Hepatocyte (in vitro differentiated cells): ENCODE data around the gene GNG7. TPM values are rescaled to one million over a fixed set of nuclear protein-coding genes. Genes with fewer than 3 reads are reported as not detected.
"Not testable (repeated sequence)": the region's sequence is repeated elsewhere in the genome, so short reads cannot be mapped to it uniquely, and the experiment has no call there.

ENCODE experiments used
- DNase-seq: peaks from one replicate; pipeline ENCODE4 v3.0.0-alpha.2; 2016; ENCODE audit warnings: low spot score
- H2AFZ ChIP-seq: fragments of 200-600 bp; sonication (generic); 2 replicates; pipeline ENCODE4 v1.6.0; 2016; ENCODE audit warnings: antibody characterized with exemption, mild to moderate bottlenecking
- H3K27ac ChIP-seq: fragments of 200-600 bp; sonication (generic); 2 replicates; pipeline ENCODE4 v1.5.1; 2016; ENCODE audit warnings: mild to moderate bottlenecking
- H3K27me3 ChIP-seq: fragments of 200-600 bp; sonication (generic); 2 replicates; pipeline ENCODE4 v1.6.1; 2016
- H3K36me3 ChIP-seq: fragments of 200-600 bp; sonication (generic); replicated peaks from 2 replicates; pipeline ENCODE4 v1.5.1; 2016; ENCODE audit warnings: low read depth; ENCODE audit not compliant: insufficient read depth
- H3K4me1 ChIP-seq: fragments of 200-600 bp; sonication (generic); 2 replicates; pipeline ENCODE4 v1.5.1; 2016; ENCODE audit warnings: mild to moderate bottlenecking, moderate library complexity; ENCODE audit not compliant: insufficient read depth
- H3K4me2 ChIP-seq: fragments of 200-600 bp; sonication (generic); 2 replicates; pipeline ENCODE4 v1.6.0; 2016
- H3K4me3 ChIP-seq: fragments of 200-600 bp; sonication (generic); 2 replicates; pipeline ENCODE4 v1.5.1; 2016; ENCODE audit warnings: mild to moderate bottlenecking
- H3K79me2 ChIP-seq: fragments of 200-600 bp; sonication (generic); 2 replicates; pipeline ENCODE4 v1.6.0; 2017; ENCODE audit warnings: mild to moderate bottlenecking
- H3K9me2 ChIP-seq: fragments of 200-600 bp; sonication (generic); replicated peaks from 2 replicates; pipeline ENCODE4 v1.6.0; 2017; ENCODE audit warnings: mild to moderate bottlenecking; ENCODE audit not compliant: insufficient read depth
- H3K9me3 ChIP-seq: fragments of 200-600 bp; sonication (generic); 2 replicates; pipeline ENCODE4 v1.5.1; 2016; ENCODE audit warnings: low read depth, mild to moderate bottlenecking
- H4K20me1 ChIP-seq: fragments of 200-600 bp; sonication (generic); 2 replicates; pipeline ENCODE4 v1.6.0; 2016; ENCODE audit warnings: mild to moderate bottlenecking; ENCODE audit not compliant: insufficient read depth, poor library complexity, severe bottlenecking
- CTCF ChIP-seq: fragments of 200-600 bp; sonication (generic); IDR thresholded peaks from 2 replicates; pipeline ENCODE4 v1.5.1; 2016; ENCODE audit warnings: antibody characterized with exemption, mild to moderate bottlenecking; ENCODE audit not compliant: poor library complexity
- EZH2 ChIP-seq: fragments of 200-600 bp; sonication (generic); IDR thresholded peaks from 2 replicates; pipeline ENCODE4 v1.6.1; 2016; ENCODE audit warnings: antibody characterized with exemption, mild to moderate bottlenecking, borderline replicate concordance
- EZH2phosphoT487 ChIP-seq: fragments of 200-600 bp; sonication (generic); IDR thresholded peaks from one replicate; pipeline ENCODE4 v1.6.1; 2018; ENCODE audit warnings: antibody characterized with exemption, mild to moderate bottlenecking, low read depth, moderate library complexity; ENCODE audit not compliant: unreplicated experiment, severe bottlenecking
- WGBS: methylation state at CpG from one replicate; pipeline ENCODE4 v1.1.6; 2016; ENCODE audit warnings: low lambda C conversion rate; ENCODE audit errors: missing lambda C conversion rate; 5-methylcytosine and 5-hydroxymethylcytosine counted together
- polyA plus RNA-seq: library from polyadenylated mRNA; unstranded; fragments of >200 nt; fragmentation: Nextera tagmentation; extraction: Ambion mirVana; gene quantifications from 2 replicates; pipeline ENCODE4 v1.2.1, GENCODE V29; 2016
- total RNA-seq: library from RNA; depleted of rRNA; stranded (reverse); fragments of >200 nt; gene quantifications from 2 replicates; pipeline ENCODE4 v1.2.3, GENCODE V29; 2014

Gene GNG7
- total and polyA plus RNA-seq, 2 experiments from 2014 or later, result 1.2 to 1.9 TPM

DNA sequence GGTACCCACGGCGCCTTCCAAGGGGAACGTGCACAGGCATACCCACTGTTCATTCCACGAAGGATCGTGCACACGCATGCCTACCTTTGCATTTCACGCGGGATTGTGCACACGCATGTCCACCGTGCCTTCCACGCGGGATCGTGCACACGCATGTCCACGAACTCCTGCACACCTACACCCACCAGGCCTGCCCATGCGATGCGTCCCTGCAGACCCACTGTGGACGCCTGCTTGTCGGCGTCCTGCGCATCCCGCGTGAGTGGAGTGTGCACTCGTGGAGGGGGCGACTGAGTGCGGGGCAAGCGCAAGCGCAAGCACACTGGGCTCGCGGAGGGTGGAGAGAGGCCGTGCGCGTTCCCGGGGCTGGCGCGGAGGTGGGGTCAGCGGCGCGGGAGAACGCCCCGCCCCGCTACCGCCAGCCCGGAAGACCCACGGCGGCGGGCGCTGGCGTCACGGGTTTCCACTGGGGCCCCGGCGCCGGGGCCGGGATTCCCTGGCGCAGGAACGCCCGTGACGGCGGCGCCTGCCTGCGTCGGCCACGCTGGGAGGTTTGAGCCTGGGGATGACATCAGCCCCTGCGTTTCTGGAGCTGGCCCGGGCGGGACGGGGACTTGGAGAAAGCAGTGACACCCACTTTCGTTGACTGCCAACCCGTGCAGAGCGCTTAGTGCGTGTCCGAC, 207.9 kb downstream of the GNG7 start:
- Histone ChIP-seq H3K4me2 (peak overlapping the region; percentile 95), H4K20me1 (no peaks in the 10 kb centered on the region), H3K27ac (peak overlapping the region; percentile 88), H3K9me3 (no peaks in the 10 kb centered on the region), H2AFZ (peak overlapping the region; percentile 61), H3K79me2 (no peaks in the 10 kb centered on the region), H3K36me3 (no peaks in the 10 kb centered on the region), H3K4me1 (peaks cover 25% of the 10 kb centered on the region), H3K9me2 (no peaks in the 10 kb centered on the region), H3K27me3 (peaks cover 6% of the 10 kb centered on the region), H3K4me3 (peak overlapping the region; percentile 41)
- TF ChIP-seq EZH2 (no peak), CTCF (no peak), EZH2phosphoT487 (no peak)
- peak; percentile 93 for DNase-seq
- WGBS, result 17% methylated on average over 63 of the region's 72 CpGs

GRCh38 chr19:2494084-2494446, 208.4 kb downstream of the GNG7 start:
- TF ChIP-seq CTCF, result no peak
- TF ChIP-seq EZH2, result no peak
- Histone ChIP-seq H3K27ac (peak overlapping the region; percentile 88), H3K4me2 (peak overlapping the region; percentile 95), H3K79me2 (no peaks in the 10 kb centered on the region), H3K9me2 (no peaks in the 10 kb centered on the region), H3K27me3 (peaks cover 9% of the 10 kb centered on the region), H3K9me3 (no peaks in the 10 kb centered on the region), H3K36me3 (no peaks in the 10 kb centered on the region), H3K4me1 (peaks cover 25% of the 10 kb centered on the region), H3K4me3 (peak overlapping the region; percentile 38), H4K20me1 (no peaks in the 10 kb centered on the region), H2AFZ (no peak overlapping the region)
- DNase-seq, result peak; percentile 49
- 71% methylated on average over 21 of the region's 21 CpGs for WGBS

- not testable (repeated sequence) for H2AFZ ChIP-seq, H3K79me2 ChIP-seq, H4K20me1 ChIP-seq, H3K9me2 ChIP-seq, H3K27me3 ChIP-seq, H3K4me3 ChIP-seq, H3K9me3 ChIP-seq, H3K36me3 ChIP-seq, DNase-seq
- 80% methylated on average over 14 of the region's 14 CpGs for WGBS
- H3K27ac ChIP-seq, result peak overlapping the region; percentile 88
- H3K4me2 ChIP-seq, result peak overlapping the region; percentile 95
- peaks cover 28% of the 10 kb centered on the region for H3K4me1 ChIP-seq
Measured at GRCh38 chr19:2493448-2493847, 209.0 kb downstream of the GNG7 start.

DNA sequence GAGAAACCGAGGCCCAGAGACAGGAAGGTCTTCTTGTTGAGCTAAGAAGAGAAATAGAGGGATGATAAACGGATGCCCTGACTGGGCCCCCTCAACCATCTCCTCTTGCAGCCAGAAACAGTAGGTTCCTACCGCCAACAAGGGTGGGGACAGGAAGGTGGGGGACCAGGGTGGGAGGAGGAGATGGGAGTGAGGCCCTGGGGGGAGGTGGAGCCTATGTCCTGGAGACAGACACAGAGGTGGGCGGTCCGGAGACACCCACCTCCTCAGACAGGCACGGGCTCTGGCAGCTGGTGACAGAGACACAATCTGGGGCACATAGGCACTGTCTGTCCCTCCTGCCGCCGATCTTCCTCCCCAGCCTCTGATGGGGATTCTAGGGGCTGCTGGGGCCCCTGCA, 209.6 kb downstream of the GNG7 start:
- no peak overlapping the region for H3K27ac ChIP-seq
- no peaks in the 10 kb centered on the region for H3K9me3 ChIP-seq
- H3K36me3 ChIP-seq, result no peaks in the 10 kb centered on the region
- H3K27me3 ChIP-seq, result peaks cover 9% of the 10 kb centered on the region
- no peaks in the 10 kb centered on the region for H4K20me1 ChIP-seq
- WGBS, result 81% methylated on average over 8 of the region's 8 CpGs
- H3K9me2 ChIP-seq, result no peaks in the 10 kb centered on the region
- no peaks in the 10 kb centered on the region for H3K79me2 ChIP-seq
- peaks cover 29% of the 10 kb centered on the region for H3K4me1 ChIP-seq
- no peak for DNase-seq
- H3K4me2 ChIP-seq, result no peak overlapping the region
- H2AFZ ChIP-seq, result no peak overlapping the region
- no peak overlapping the region for H3K4me3 ChIP-seq
- TF ChIP-seq EZH2phosphoT487 (no peak), CTCF (no peak), EZH2 (no peak)
